GM18873 (cell line): ENCODE results near the gene UNC93A.

Source experiments
- ATAC-seq: cut with Tn5 transposase; IDR thresholded peaks from one replicate; pipeline ENCODE4 v1.9.1; 2021; ENCODE audit warnings: mild to moderate bottlenecking, moderate library complexity, moderate number of reproducible peaks; ENCODE audit not compliant: unreplicated experiment, low FRiP score

UNC93A gene

GRCh38 chr6:167292301-167293087 lies 1.4 kb downstream of the UNC93A start:
- ATAC-seq, result no peak

DNA sequence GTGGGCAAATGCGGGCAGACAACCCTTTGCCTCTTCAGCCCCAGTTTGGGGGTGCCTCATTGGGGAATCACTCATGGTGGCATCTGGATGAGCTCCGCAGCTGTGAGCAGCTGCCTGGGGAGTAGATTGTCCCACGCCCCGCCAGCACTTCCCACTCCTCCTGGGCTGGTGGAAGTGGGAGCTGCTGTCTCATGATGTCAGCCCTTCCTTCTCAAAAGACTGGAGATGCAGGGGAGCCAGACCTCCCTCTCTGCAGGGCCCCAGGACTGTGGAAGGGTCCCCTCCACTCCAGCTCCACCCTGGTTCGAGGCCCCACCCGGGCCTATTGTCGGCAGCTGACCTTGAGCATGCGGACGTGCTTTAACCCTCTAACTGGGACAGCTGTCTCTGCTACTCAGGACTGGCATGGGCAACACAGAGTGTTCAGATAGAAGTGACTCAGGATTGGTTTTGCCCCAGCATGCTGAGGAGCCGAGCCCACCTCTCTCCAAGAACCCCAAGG lies 2.0 kb downstream of the UNC93A start:
- ATAC-seq, result no peak

- no peak for ATAC-seq
These were observed 2.5 kb downstream of the UNC93A start for GRCh38 chr6:167293590-167294091.

DNA sequence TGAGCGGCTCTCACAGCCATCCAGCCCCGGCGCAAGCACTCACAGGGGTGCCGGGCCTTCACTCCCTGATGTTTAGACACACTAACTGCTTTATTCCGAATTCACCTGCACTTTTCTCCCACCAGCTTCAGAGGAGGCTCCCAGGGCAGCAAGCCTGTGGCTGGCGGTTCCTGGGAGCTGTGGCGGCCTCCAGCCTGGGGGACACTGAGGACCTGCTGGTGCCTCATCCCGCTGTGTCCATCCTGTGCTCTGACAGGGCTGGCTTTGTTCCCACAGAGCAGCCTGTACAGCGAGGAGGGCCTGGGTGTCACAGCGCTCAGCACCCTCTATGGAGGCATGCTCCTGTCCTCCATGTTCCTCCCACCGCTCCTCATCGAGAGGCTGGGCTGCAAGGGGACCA lies 3.1 kb downstream of the UNC93A start:
- no peak for ATAC-seq

DNA sequence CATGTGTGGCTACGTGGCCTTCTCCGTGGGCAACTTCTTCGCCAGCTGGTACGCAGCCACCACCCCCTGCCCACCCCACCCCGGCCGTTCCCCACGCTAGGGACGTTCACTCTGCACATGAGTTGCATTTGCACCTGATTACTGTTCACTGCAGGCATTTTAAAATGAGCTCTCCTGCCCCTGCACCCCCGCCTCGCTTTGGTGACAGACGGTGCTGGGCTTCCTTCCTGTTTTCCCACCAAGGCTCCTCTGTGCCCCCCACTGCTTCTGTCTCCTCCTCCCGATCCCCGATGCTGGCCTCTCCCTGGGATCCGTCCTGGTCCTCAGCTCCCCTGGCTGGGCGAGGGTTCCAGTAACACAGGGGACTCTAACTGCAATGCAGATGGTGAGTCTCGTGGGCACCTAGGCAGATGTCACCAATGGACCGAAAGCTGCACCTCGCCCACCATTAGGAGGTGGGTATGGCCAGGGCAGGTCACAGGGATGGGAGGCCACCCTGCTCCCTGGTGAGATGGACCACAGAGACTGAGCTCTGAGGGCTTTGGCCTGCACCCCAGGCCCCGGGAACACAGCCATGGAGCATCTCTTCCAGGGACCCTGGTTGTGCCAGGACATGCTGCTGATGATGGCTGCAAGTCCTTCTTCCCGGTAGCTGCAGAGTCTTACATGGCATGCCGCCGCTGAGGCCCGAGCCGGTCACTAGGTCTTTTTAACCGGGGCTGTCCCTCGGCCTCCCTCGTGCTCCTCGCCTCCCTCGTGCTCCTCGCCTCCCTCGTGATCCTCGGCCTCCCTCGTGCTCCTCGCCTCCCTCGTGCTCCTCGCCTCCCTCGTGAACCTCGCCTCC lies 3.8 kb downstream of the UNC93A start:
- ATAC-seq, result no peak

- ATAC-seq, result no peak
These were observed 4.6 kb downstream of the UNC93A start for GRCh38 chr6:167295495-167296292.

DNA sequence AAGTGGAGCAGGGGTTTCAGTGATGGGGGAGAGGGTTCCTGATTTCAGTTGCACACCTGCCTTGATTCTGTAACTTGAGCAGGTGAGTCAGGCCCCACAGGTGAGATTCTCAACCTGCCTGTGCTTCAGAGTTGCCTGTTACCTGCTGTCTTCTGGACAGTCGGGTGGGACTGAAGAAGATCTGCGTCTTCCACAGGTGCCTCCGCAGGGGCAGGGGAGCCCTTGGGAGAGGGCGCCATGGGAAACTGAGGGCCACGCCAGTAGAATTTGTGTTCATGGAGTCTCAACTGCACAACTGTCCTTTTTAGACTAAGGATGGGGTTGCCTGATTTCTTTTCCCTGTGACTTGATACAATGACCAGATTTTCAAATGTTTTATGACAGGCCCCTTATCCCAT lies 5.2 kb downstream of the UNC93A start:
- no peak for ATAC-seq

DNA sequence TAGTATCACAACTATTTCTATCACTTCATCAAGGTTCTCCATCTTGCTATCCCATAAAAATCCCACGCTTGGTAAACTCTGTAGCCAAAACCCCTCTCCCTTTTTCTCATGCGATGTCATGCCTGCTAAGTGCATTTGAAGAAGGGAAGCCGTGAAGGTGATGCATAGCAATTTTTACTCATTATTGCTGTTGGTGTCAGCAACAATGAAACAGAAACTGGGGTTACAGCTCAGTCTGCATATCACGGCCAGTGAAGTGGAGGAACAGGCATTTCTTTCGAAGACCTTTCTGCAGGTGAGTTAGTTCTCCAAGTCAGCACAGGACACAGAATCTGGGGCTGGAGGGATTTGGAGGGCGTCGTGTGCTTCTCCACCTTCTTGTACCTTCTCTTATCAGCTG lies 5.8 kb downstream of the UNC93A start:
- ATAC-seq, result no peak

GRCh38 chr6:167298127-167298526 lies 7.0 kb downstream of the UNC93A start:
- ATAC-seq, result no peak

GRCh38 chr6:167299641-167300308 lies 8.7 kb downstream of the UNC93A start:
- no peak for ATAC-seq

GRCh38 chr6:167300902-167301777 lies 10.0 kb downstream of the UNC93A start:
- ATAC-seq, result no peak

GRCh38 chr6:167302074-167302473 lies 11.0 kb downstream of the UNC93A start:
- no peak for ATAC-seq

DNA sequence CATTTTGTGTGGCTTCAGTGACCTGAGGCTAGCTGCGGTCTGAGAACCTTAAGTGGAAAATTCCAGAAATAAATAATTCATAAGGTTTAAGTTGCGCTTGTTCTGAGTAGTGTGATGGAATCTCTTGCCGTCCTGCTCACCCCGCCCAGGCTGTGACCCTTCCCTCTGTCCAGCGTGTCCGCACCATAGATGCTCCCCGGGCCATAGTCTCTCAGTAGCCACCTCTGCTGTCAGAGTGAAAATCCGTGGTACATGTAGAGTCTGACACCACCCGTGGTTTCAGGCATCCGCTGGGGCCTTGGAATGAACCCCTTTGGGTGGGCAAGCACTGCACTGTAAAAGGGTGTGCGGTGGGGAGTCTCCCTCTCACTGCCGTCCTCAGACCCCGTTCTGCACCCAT lies 11.7 kb downstream of the UNC93A start:
- ATAC-seq, result no peak

- no peak for ATAC-seq
These were observed 12.8 kb downstream of the UNC93A start for GRCh38 chr6:167303675-167304625.

DNA sequence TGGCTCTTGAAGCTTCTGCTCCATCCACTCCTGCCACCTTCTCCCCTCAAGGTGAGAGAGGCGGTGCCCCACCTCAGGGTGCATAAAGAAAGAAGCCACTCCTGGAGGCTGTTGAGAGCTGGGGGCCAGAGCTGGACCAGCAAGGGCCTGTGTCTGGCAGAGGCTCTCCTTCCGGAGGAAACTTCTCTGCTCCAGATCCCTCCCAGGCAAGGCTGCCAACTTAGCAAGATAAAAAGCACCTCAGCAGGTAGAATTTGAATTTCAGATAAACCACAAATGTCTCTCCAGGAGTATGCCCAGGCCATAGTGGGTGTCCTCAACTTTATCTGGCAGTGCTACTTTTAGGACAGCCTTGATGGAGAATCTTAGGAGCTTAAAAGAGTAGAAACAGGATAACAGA lies 13.8 kb downstream of the UNC93A start:
- no peak for ATAC-seq

DNA sequence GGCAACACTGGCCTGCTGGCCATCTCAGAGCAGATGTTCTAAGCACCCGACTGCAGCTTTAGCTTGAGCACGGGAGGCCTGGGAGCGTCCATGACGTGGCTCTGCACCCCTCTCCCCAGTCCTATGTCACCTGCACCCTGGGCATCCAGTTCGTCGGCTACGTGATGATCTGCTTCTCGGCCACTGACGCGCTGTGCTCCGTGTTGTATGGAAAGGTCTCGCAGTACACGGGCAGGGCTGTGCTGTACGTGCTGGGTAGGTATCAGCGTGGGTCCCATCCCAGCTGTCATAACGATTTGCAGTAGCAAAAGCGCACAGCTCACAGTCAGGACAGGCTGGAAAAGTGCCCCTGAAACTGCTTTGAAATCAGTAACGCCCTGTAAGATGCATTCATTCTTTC lies 14.7 kb downstream of the UNC93A start:
- no peak for ATAC-seq

DNA sequence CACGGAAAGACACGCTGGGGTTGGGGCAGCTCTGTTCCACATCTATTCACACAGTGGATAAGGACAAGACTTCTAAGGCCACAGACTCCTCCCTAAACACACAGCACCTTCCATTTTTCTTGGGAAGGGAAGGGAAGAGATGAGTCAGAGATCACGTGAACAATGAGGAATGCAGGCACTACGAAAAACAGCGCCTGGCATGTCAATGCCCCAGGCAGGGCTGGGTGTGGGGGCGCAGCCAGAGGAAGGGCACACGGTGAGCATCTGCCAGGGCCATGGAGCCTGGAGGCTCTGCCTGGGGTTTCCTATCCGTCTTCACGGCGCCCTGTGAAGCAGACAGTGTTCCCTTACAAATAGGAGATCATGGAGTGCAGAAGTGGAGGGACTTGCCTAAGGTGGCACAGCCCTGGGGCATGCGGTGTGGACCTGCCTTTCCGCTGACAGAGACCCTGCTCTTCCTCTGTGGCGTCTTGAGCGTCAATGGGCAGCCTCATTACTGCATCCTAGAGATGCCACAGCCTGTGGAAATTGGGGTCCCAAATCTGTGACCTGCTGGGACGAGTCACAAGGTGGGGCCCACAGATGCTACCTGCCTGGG lies 15.4 kb downstream of the UNC93A start:
- ATAC-seq, result no peak
